NCI-H510A treated with DMSO at 0.1 percent for 48 hours (cell line): Measurements from ENCODE around the gene PTPRD.
A peak's percentile ranks its signal among the peaks of the same experiment; 100 is the strongest.
"Not testable (repeated sequence)": the region's sequence is repeated elsewhere in the genome, so short reads cannot be mapped to it uniquely, and the experiment has no call there.

Source experiments
- DNase-seq: peaks from one replicate; lab custom pipeline; 2025; lab: John Stamatoyannopoulos, UW

The PTPRD gene

GRCh38 chr9:9142001-9142400 lies 1470.8 kb downstream of the PTPRD start:
- DNase-seq = peak; percentile 80

- DNase-seq = no peak
These were observed 1479.3 kb downstream of the PTPRD start for GRCh38 chr9:9133526-9133925.

DNA sequence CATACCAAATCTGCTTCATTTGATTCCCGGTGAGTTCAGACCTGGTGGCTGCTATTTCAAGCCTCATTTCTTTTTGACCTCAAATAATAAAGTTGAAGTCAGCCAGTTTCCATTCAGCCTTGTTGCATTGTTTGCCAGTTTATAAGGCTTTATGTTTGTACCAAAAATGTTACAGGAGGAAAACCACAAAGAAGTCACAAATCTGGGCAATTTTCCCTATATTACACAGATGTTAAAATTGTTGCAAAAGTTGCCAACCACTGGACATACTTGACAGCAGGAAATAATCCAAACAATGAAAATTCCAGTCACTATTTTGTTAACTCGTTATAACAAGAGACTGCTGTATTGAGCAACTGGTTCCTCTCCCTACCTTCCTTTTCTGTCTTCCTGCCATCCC lies 1488.2 kb downstream of the PTPRD start:
- DNase-seq = no peak

DNA sequence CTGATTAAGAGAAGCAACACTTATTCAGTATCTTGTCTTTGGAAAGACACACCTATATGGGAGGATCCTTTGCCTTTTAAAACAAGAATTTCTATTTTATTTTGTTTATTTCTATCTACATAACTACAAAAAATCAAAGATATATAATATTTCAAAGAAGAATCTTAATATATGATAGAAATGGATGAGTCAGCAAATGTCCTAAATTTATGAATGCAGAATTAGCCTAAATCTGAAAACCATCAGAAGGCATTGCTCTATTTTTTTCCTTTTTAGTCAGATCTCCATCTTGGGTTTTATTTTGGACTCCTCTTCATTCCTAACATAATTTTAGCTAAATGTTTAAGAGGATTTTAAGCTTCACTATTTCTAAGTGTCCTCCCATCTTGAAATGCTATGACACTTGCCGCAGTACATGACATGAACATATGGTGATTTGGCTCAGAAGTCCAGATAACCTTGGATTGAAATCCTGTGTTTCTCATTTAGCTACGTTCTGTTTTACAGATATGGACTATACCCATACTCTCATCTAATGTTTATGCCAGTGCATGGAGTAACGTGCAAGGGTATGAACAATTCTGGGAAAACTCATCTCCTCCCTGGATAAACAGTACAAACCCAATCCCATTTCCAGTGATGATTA lies 1490.4 kb downstream of the PTPRD start:
- no peak for DNase-seq

DNA sequence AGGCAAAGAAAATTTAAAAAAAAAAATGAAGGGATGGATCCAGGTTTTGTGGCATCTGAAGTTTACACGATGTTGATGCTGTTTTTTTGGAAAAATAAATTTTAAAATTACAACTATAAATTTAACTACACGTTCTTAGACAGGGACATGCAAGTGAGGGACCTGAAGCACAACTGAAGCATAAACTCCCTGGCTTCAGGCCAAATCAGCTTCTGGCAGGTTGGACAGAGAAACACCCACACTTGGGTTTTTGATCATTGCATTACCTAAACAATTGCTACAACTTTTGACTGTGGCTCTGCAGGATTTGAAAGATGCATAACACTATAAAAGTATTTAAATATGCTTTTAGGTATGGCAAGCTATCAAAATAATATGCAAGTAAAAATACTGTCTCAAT lies 1494.9 kb downstream of the PTPRD start:
- peak; percentile 5 for DNase-seq

DNA sequence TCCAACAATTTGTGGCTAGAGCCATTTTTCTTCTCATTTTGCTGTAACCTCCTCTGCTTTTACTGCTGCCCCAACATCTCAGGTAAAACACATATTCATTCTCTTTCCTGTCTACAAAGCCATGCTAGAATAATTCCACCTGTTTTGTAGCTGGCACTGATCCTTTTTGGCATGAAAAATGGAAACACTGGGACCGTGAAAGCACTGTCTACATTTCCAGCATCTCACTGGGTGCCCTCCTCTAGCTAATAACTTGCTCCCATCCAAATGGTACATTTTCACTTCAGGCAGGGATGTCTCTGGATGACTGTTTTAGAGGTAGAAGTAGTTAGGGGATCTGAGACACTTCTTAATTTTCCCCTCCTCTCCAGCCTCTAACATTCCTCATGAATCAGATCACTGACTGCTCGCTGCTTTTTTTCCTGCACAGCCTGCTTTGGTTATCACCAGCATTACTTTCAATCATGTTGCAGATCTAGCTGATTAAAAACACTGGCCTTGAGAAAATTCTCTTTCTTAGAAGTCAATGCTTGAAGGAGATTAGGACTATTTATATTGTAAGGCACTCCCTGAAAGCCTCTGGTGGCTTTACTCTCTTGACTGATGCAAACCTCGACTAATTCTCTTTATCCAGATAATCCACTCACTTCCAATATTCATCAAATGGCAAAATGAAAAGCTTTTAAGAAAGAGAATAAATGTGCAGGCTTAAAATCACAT lies 1500.6 kb downstream of the PTPRD start:
- no peak for DNase-seq

DNA sequence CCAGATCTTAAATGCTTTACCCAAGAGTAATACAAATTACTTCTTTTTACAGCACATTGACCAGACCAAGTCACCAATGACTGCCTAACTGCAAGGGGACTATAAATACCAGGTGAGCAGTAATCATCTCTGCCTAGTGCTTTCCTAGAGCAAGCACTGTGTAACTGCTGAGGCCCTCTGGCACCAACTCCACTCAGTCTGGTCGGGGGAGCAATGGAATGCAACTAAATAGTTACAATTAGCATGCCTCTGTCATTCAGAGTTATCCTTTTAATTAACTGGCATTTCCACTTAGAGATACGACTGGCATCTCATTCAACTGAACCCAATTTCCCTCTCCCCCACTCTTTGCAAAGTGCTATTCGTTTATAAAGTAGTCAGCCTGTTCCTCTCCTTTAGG lies 1504.2 kb downstream of the PTPRD start:
- no peak for DNase-seq

DNA sequence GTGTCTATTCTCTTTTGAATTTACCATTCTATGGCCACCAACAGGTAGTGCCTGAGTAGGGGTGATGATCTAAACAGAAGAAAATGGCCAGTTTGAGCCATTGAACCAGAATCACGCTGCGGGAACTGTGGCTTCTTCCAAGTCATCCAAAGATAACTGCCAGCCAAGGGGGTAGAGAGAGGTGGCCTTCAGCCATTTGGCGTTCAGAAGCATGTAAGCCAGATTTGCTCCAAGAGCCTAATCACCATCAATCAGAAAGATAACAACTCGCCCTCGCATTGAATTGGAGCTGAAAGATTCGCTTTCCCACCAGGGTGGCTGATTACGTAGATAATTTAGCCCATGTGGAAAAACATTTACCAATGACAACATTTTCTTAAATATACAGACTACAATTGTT lies 1510.5 kb downstream of the PTPRD start:
- DNase-seq = no peak

DNA sequence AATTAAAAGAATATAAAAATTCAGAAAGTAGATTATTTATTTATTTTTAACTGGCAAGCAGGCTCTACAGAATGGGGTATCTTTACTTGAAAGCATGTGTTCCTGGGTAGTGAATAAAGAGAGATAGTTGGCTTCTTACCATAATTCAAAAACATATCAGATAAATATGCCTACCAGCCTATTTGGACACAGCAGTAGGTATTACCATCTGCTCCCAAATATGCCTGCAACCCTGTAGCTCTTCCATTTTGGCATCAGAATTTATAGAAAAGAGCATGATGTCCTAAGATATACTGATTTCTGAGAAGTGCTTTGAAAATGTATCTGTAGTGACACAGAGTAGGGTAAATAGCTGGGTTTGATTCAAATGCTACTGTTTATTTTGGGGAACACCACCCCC lies 1512.7 kb downstream of the PTPRD start:
- no peak for DNase-seq

DNA sequence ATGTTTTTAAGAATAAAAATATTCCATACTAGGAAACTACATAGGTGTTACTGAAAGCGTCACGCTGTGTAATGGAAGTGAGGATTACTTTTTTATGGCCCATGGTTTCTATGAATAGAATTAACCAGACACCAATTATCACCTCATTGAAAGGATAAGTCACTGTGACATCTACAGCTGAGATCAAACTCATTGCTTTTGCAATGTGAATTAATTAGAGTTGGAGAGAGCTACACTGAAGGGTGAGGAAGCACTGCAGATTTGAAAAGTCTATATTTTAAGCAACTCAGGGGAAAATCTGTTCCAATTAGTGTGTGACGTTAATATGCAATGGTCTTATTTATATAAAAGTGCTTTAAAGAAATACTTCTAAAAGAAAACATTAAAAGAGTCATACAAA lies 1513.2 kb downstream of the PTPRD start:
- DNase-seq = no peak

GRCh38 chr9:9097254-9097653 lies 1515.5 kb downstream of the PTPRD start:
- not testable (repeated sequence) for DNase-seq

- no peak for DNase-seq
These were observed 1521.4 kb downstream of the PTPRD start for GRCh38 chr9:9091387-9091786.

DNA sequence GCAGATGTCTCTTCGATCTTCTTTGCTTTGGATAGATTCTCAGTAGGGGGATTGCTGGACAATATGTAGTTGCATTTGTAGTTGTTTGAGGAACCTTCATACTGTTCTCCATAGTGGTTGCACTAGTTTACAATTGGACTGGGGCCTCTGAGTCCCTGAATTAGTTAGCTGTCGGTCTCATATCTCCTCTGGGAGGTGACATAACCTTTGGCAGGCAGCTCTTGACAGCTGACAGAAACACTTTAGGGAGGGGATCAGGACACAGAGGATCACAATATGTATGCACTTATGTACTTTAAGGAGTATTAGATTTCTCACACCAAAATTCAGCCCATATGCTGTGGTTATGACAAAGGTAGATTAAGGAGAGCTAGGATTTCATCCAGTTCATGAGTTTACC lies 1533.3 kb downstream of the PTPRD start:
- no peak for DNase-seq

DNA sequence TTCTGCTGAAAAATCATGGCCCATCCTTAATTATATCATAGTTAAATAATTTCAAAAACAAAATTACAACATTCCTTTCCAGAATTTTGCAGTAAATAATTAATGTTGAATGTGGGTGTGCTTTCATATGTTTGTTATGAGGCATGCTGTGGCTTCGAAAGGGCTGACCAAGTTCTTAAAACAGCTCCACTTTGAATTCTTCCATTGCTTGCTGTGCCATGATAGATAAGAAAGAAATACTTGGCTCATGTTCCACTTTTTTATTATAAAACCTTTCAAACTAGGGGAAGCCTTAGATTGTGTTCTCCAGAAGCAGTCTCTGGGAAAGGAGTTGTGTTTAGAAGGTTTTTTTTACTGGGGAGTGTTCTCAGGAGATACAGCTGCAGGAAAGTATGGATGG lies 1534.5 kb downstream of the PTPRD start:
- DNase-seq = no peak

DNA sequence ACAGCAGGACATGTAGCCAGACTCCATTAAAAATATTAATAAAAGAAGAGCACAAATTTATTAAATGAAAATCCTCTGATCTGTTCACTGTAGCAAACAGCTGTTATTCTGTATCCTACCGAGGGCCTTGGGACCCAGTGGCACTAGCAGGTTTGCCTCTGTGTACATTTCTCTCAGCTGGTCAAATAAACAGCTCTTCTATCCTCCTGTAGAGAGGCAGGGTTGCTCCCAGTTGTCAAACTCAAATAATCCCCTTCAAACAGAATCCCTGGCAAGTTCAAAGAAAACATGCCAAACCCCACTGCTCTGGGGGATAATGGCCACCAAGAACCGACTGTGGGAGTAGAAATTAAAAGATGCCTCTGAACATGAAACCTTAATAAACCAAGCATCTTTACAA lies 1551.2 kb downstream of the PTPRD start:
- peak; percentile 68 for DNase-seq

DNA sequence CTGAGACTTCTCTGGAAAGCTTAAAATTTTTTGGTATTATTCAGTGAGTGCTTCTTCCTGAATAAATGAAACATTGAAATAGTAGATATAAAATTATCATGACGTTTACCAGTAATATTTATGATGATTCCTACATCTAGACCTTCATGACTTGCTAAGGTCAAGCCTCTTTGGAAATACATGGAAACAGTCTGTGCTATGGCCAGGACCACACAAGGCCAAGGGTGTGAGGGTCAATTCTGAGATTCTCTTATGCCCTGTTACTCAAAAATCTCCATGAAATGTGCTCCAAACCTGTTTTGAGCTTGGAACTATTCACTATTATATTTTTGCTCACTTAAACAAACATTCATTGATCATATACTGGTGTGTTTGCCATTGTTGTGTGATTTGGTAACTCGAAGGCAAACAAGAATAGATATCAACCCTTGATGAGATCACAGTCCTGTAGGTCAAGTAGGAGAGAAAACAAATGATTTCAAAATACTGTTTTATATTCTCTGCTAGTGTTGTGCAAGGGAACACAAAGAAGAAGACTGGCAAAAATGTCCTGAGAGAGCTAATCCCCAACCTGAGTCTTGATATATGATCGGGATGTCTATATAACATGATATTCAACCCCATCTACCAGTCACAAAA lies 1558.3 kb downstream of the PTPRD start:
- peak; percentile 27 for DNase-seq

DNA sequence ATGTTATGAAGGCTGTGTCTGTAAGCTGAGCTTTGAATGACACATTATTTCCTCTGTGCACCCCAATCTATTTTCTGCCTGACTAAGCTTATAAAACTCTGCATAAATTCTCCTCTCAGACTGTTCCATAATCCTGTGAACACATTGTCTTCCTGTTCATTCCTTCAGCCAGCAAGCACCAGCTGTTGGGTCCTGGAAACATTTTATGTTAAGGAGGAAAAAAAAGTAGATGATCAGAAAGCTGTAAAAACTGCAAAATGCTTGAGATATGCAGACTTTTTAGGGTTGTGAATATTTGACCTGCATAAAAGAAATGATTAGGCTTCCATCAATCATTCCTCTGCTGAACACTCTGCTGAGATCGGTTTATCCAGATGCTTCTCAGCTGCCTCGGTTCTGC lies 1567.2 kb downstream of the PTPRD start:
- DNase-seq = no peak

- no peak for DNase-seq
These were observed 1567.7 kb downstream of the PTPRD start for GRCh38 chr9:9045072-9045471.

- not testable (repeated sequence) for DNase-seq
These were observed 1569.0 kb downstream of the PTPRD start for GRCh38 chr9:9043788-9044187.

DNA sequence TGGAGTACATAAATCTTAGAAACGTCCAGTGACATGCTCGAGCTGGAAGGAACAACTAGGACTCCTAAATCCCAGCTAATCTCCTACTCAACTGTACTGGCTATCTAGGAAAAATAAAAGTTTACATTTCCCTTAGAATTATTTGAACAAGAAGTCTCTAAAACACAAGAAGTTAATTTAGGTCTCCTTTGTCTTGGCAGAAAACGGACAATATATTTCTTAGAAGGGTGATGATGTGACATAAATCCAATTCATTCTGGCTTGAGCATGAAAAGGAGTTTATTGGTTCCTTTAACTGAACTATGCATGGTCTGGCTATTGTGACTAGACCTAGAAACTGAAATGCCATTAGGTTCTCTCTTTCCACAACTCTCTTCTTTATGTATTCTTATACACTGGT lies 1571.0 kb downstream of the PTPRD start:
- no peak for DNase-seq

GRCh38 chr9:9033022-9033421 lies 1579.8 kb downstream of the PTPRD start:
- no peak for DNase-seq

DNA sequence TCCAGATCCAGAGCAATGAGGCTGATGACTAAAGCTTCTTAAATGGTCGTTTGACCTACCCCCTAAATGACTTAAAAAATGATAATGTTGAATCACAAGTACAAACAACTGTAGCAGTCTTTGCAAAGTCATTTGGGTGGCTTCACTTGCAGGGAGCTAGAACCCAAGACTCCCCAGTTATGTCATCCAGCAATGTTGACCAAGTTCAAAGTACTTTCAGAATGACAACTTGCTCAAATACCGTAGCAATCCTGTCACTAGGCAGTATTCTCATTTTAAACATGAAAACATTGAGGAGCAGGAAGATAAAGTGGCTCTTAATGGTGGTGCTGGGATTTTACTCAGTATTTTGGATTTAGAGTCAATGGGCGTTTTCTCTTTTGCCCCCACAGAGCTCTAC lies 1596.2 kb downstream of the PTPRD start:
- no peak for DNase-seq

DNA sequence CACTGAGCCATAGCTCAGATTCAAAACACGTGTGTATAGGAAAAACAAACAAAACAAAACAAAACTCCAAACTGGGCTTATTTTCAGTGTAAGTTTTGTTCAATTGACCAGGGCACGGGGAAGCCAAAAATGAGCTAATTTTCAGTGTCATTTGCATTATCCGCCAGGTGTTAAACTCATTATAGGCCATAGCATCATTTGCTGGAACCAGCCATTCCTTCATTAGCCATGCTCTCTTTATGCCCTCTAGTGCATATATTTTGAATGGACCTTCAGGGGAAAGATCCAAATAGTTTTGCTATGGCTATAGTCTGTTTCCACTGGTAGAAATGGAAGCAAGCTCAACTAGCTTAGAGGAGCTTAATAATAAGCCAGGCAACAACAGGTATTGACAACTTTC lies 1608.0 kb downstream of the PTPRD start:
- no peak for DNase-seq
